Measurements from ENCODE around the gene RELB.

GRCh38 chr19:45045671-45046353 lies 44.5 kb downstream of the RELB start:
- TF ChIP-seq RAD21 (IDR thresholded peaks at IDR 0.05; ENCODE audit: insufficient read depth, low read depth, low read length) (no peak), MAX (IDR thresholded peaks at IDR 0.05; ENCODE audit: low read depth, low read length) (no peak), USF2 (IDR thresholded peaks at IDR 0.05; ENCODE audit: borderline replicate concordance, low read depth, low read length) (no peak), MYC (IDR thresholded peaks at IDR 0.05; ENCODE audit: insufficient read depth, insufficient read length, insufficient replicate concordance, low read length, severe bottlenecking) (no peak), CTCF (IDR thresholded peaks at IDR 0.05 in 2 of 3, conservative IDR thresholded peaks at IDR 0.05 in 1 of 3; ENCODE audit: control insufficient read depth in 2 of 3, extremely low read depth in 1 of 3, insufficient read depth in 1 of 3, low read depth in 3 of 3, low read length in 3 of 3) (no peak), BHLHE40 (IDR thresholded peaks at IDR 0.05; ENCODE audit: borderline replicate concordance in 1 of 2, low read depth in 2 of 2, low read length in 1 of 2) (no peak), EZH2 (IDR thresholded peaks at IDR 0.05; ENCODE audit: borderline replicate concordance, control insufficient read depth, low read depth, low read length) (no peak), RCOR1 (conservative IDR thresholded peaks at IDR 0.05; ENCODE audit: low read depth, low read length) (no peak), CBX3 (IDR thresholded peaks at IDR 0.05; ENCODE audit: borderline replicate concordance, low read depth) (no peak)
